PC-9 (cell line): ENCODE data around the gene FBN1. TPM values are rescaled to one million over a fixed set of nuclear protein-coding genes. Genes with fewer than 3 reads are reported as not detected.

ENCODE experiments used
- BruUV-seq: library from RNA; stranded (reverse); fragments of 400-500 nt; replicated peaks from 2 replicates; lab custom pipeline; 2021; lab: Mats Ljungman, UMichigan
- CTCF ChIA-PET: fragments of 300-600 bp; sonication (Branson Sonifier 250); formaldehyde crosslinking; loops from one replicate; lab custom pipeline; 2022; ENCODE audit warnings: antibody characterized with exemption; lab: Charles Lee
- POLR2A ChIA-PET: fragments of 300-600 bp; sonication (Branson Sonifier 250); formaldehyde crosslinking; loops from one replicate; lab custom pipeline; 2022; ENCODE audit warnings: antibody characterized with exemption; ENCODE audit not compliant: unreplicated experiment; lab: Charles Lee
- DNase-seq, 2 experiments: peaks; one replicate each; pipeline versions ENCODE4 v3.0.0 to v3.0.0-alpha.2; 2015 to 2022; ENCODE audit warnings: mixed read lengths in 1 of 2
- H2AFZ ChIP-seq: fragments of 200-600 bp; sonication (generic); 2 replicates; pipeline ENCODE4 v1.8.1; 2017; ENCODE audit warnings: antibody characterized with exemption
- H3F3A ChIP-seq: fragments of 200-600 bp; sonication (generic); 2 replicates; pipeline ENCODE4 v1.8.1; 2017; ENCODE audit warnings: antibody characterized with exemption, mild to moderate bottlenecking, low read depth; ENCODE audit not compliant: insufficient read depth
- H3K27ac ChIP-seq: fragments of 200-600 bp; sonication (generic); 2 replicates; pipeline ENCODE4 v1.6.1; 2016; ENCODE audit warnings: mixed run types
- H3K27me3 ChIP-seq: fragments of 200-600 bp; sonication (generic); 2 replicates; pipeline ENCODE4 v1.6.1; 2016; ENCODE audit warnings: low read depth, mixed run types; ENCODE audit not compliant: insufficient read depth
- H3K36me3 ChIP-seq: fragments of 200-600 bp; sonication (generic); 2 replicates; pipeline ENCODE4 v1.6.1; 2016; ENCODE audit warnings: low read depth, mixed run types
- H3K4me1 ChIP-seq: fragments of 200-600 bp; sonication (generic); replicated peaks from 2 replicates; pipeline ENCODE4 v1.6.1; 2016; ENCODE audit warnings: mixed run types; ENCODE audit not compliant: insufficient read depth
- H3K4me2 ChIP-seq: fragments of 200-600 bp; sonication (generic); 2 replicates; pipeline ENCODE4 v1.6.1; 2017; ENCODE audit warnings: mixed run types
- H3K4me3 ChIP-seq: fragments of 200-600 bp; sonication (generic); 2 replicates; pipeline ENCODE4 v1.6.1; 2016; ENCODE audit warnings: mixed run types
- H3K79me2 ChIP-seq: fragments of 200-600 bp; sonication (generic); 2 replicates; pipeline ENCODE4 v1.6.1; 2017; ENCODE audit warnings: low read depth, mixed run types
- H3K9me2 ChIP-seq: fragments of 200-600 bp; sonication (generic); 2 replicates; pipeline ENCODE4 v1.8.1; 2017; ENCODE audit warnings: mild to moderate bottlenecking; ENCODE audit not compliant: insufficient read depth
- H3K9me3 ChIP-seq: fragments of 200-600 bp; sonication (generic); 2 replicates; pipeline ENCODE4 v1.8.1; 2016; ENCODE audit warnings: low read depth; ENCODE audit not compliant: insufficient read depth
- H4K20me1 ChIP-seq: fragments of 200-600 bp; sonication (generic); 2 replicates; pipeline ENCODE4 v1.8.1; 2017; ENCODE audit not compliant: insufficient read depth
- EZH2 ChIP-seq: fragments of 200-600 bp; sonication (generic); IDR thresholded peaks from 2 replicates; pipeline ENCODE4 v1.8.0; 2017; ENCODE audit warnings: antibody characterized with exemption, low read depth
- intact Hi-C: fragments of 100-400 bp; cut with micrococcal nuclease; formaldehyde crosslinking; loops from one replicate; pipeline ENCODE4 v1.10.0; 2022; ENCODE audit not compliant: unreplicated experiment
- total RNA-seq: library from RNA; stranded (reverse); gene quantifications from 2 replicates; pipeline ENCODE4 v1.2.3, GENCODE V29; 2021
- TF ChIP-seq, protein P1 (sequence below): fragments of 200-600 bp; sonication (generic); conservative IDR thresholded peaks from 2 replicates; pipeline ENCODE4 v1.6.1; 2017; ENCODE audit warnings: mixed run types, antibody characterized with exemption, mild to moderate bottlenecking, moderate library complexity

The FBN1 gene
- total RNA-seq, 1 experiment from 2014 or later = 1.3 TPM

DNA sequence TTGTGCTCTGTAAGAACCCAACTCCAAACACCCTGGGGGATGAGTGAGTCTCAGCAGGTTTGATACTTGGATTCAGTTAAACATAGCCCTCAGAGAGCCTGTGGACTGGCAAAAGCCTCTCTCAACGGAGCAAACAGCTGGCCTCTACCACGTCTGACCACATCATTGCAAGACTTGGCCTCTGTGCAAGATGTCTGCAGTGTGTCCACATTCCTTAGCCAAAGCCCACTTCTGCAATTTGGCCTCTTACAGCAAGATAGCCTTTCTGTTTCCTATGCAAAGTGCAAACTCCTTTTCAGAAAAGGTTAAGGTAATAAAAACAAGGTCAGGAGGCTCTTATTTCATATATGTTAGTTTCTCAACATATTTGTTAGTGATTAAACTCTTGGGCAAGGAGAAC, 27.9 kb downstream of the FBN1 start:
- DNase-seq = no peak
- H3K4me3 ChIP-seq = no peak overlapping the region
- no peaks in the 10 kb centered on the region for H4K20me1 ChIP-seq
- no peaks in the 10 kb centered on the region for H3K27me3 ChIP-seq
- no peaks in the 10 kb centered on the region for H3K36me3 ChIP-seq
- H3K4me1 ChIP-seq = no peaks in the 10 kb centered on the region
- H3K79me2 ChIP-seq = no peaks in the 10 kb centered on the region
- BruUV-seq = no TSS peak
- no peak overlapping the region for H3K27ac ChIP-seq
- intact Hi-C loops = no loop called here
- H3K9me2 ChIP-seq = no peaks in the 10 kb centered on the region
- H3K4me2 ChIP-seq = no peak overlapping the region
- ChIA-PET POLR2A (no interaction called here), CTCF (no interaction called here)
- no peaks in the 10 kb centered on the region for H3K9me3 ChIP-seq
- TF ChIP-seq EZH2 = no peak
- TF ChIP-seq, protein P1, sequence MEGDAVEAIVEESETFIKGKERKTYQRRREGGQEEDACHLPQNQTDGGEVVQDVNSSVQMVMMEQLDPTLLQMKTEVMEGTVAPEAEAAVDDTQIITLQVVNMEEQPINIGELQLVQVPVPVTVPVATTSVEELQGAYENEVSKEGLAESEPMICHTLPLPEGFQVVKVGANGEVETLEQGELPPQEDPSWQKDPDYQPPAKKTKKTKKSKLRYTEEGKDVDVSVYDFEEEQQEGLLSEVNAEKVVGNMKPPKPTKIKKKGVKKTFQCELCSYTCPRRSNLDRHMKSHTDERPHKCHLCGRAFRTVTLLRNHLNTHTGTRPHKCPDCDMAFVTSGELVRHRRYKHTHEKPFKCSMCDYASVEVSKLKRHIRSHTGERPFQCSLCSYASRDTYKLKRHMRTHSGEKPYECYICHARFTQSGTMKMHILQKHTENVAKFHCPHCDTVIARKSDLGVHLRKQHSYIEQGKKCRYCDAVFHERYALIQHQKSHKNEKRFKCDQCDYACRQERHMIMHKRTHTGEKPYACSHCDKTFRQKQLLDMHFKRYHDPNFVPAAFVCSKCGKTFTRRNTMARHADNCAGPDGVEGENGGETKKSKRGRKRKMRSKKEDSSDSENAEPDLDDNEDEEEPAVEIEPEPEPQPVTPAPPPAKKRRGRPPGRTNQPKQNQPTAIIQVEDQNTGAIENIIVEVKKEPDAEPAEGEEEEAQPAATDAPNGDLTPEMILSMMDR = no peak
- no peaks in the 10 kb centered on the region for H3F3A ChIP-seq
- H2AFZ ChIP-seq = no peak overlapping the region

- no peak overlapping the region for H2AFZ ChIP-seq
- ChIA-PET CTCF (no interaction called here), POLR2A (interaction anchor here (0.6 kb wide), 1 partner anchor 736 kb away, joined by 5 read pairs; no protein-coding TSS in a partner anchor)
- no peaks in the 10 kb centered on the region for H3K4me1 ChIP-seq
- no peaks in the 10 kb centered on the region for H3F3A ChIP-seq
- H3K27me3 ChIP-seq = no peaks in the 10 kb centered on the region
- H3K9me2 ChIP-seq = no peaks in the 10 kb centered on the region
- H3K4me3 ChIP-seq = no peak overlapping the region
- intact Hi-C loops = no loop called here
- no peak overlapping the region for H3K27ac ChIP-seq
- no peak for TF ChIP-seq EZH2
- TF ChIP-seq, protein P1 = no peak
- H3K36me3 ChIP-seq = no peaks in the 10 kb centered on the region
- no peaks in the 10 kb centered on the region for H3K9me3 ChIP-seq
- no peaks in the 10 kb centered on the region for H3K79me2 ChIP-seq
- no peak overlapping the region for H3K4me2 ChIP-seq
- DNase-seq = no peak
- no TSS peak for BruUV-seq
- no peaks in the 10 kb centered on the region for H4K20me1 ChIP-seq
These were observed 29.3 kb downstream of the FBN1 start for GRCh38 chr15:48616216-48616615.

DNA sequence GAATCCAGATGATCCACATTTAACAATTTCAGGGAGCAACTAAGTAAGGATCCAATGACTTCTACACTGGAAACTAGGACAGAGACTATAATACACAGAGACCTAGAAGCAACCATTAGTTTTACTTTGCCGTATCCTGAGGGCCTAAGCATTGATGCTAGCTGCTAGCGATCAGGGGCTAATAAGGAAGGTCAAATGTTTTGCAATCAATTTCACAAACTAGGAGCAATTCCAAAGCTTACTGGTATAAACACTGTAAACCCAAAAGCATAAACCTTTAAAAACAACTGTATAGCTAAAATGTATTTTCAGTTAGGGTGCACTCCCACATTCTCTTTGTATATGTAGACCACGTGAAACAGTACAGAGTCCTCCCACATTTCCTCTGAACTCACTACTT, 31.5 kb downstream of the FBN1 start:
- no peaks in the 10 kb centered on the region for H3K27me3 ChIP-seq
- no TSS peak for BruUV-seq
- no peak overlapping the region for H3K27ac ChIP-seq
- no peak overlapping the region for H3K4me2 ChIP-seq
- no peaks in the 10 kb centered on the region for H3K9me2 ChIP-seq
- H3F3A ChIP-seq = no peaks in the 10 kb centered on the region
- TF ChIP-seq EZH2 = no peak
- TF ChIP-seq, protein P1 = no peak
- POLR2A ChIA-PET = no interaction called here
- no peak for DNase-seq
- no peaks in the 10 kb centered on the region for H3K9me3 ChIP-seq
- intact Hi-C loops = no loop called here
- no peak overlapping the region for H3K4me3 ChIP-seq
- H4K20me1 ChIP-seq = no peaks in the 10 kb centered on the region
- H3K4me1 ChIP-seq = no peaks in the 10 kb centered on the region
- H3K79me2 ChIP-seq = no peaks in the 10 kb centered on the region
- CTCF ChIA-PET = no interaction called here
- H3K36me3 ChIP-seq = no peaks in the 10 kb centered on the region
- no peak overlapping the region for H2AFZ ChIP-seq
